ENCODE measurements around the gene CDK5RAP2.
"Not testable (repeated sequence)": the region's sequence is repeated elsewhere in the genome, so short reads cannot be mapped to it uniquely, and the experiment has no call there.

Gene CDK5RAP2

GRCh38 chr9:120587328-120587727, 7.4 kb upstream of the CDK5RAP2 start:
- DNase-seq, result no peak

- peak; percentile 60 for DNase-seq
These were observed 4.0 kb upstream of the CDK5RAP2 start for GRCh38 chr9:120583958-120584369.

GRCh38 chr9:120579139-120580050, 572 bp downstream of the CDK5RAP2 start:
- DNase-seq, result no peak

DNA sequence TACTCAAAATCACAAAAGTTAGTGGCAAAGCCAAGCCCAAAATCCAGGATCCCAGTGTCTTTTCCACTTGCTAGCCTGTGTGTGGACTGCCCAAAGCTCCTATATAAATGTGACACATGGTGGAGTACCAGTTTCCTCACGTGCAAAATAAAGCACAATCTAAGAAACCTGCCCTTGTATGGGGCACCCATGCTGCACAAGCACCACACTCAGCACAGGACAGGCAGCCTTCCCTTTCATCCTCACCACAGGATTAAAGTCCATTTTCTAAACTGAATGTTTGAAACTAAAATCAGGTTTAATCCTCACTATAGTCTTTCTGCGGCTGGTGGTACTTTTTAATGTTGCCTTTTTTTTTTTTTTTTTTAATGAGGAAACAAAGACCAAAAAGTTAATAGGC, 5.5 kb downstream of the CDK5RAP2 start:
- no peak for DNase-seq

DNA sequence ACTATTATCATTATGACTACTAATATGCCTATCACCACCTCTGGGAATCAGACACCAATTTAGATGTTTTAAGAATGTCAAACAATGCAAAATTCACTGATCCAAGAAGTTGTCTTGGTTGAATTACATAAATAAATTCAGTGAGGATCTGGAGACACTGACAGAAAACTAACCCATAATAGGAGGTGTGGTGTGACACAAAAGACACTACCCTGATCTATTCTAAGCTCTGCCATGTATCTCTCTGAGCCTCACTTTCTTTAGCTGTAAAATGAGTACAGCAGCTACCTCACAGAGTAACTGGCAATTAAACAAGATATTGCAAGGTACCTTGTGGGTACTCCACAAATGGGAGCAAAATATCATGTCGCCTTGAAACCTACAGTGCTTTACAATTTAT, 7.5 kb downstream of the CDK5RAP2 start:
- no peak for DNase-seq

- DNase-seq, result no peak
These were observed 8.3 kb downstream of the CDK5RAP2 start for GRCh38 chr9:120571443-120572257.

DNA sequence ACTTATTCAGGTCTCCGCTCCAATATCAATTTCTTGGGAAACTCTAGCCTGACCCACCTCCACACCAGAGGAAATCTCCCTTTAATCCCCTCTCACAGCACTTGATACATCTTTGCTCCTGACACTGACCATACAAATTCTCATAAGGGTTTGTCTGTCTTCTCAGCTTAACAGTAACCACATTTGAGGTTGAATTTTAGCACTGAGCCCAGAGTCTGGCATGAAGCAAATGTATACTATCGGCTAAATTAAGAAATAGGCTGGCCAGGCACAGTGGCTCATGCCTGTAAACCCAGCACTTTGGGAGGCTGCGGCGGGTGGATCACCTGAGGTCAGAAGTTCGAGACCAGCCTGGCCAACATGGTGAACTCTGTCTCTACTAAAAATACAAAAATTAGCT, 9.7 kb downstream of the CDK5RAP2 start:
- no peak for DNase-seq

DNA sequence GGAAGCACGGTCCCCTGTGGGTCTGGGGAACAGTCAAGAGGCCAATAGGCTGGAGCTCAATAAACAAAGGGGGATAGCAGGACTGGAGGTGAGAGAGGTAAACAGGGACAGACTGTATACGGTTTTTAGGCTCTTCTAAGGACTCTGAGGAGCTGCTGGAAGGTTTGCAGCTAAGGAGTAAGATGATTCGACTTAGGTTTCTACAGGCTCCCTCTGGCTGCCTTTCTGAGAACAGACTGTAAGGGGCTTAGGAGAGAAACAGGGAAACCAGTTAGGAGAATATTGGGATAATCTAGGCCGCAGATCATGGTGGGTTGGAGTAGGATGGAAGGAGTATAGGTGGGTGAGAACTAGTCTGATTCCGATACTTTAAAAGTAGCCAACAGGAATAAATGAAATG, 10.4 kb downstream of the CDK5RAP2 start:
- DNase-seq, result no peak

GRCh38 chr9:120568816-120569215, 11.2 kb downstream of the CDK5RAP2 start:
- DNase-seq, result no peak

- no peak for DNase-seq
These were observed 12.1 kb downstream of the CDK5RAP2 start for GRCh38 chr9:120567874-120568273.

DNA sequence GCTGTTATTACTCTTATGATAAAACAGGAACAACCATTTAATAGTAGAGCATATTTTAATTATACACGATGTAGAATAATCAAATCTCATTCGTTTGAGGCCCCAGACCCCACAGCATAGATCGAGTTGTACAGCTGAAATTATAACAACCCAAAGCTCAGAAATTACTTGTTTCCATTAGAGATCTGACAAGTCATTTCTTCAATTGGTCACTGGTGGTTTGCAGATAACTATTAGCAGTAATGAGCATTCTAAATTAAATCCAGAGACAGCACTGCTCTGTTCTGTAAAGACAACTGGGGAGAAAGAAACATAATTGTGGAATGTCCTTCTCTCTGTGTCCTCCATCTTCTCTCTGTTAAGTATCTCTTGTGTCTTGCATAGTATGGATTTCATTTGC, 12.9 kb downstream of the CDK5RAP2 start:
- DNase-seq, result no peak

- no peak for DNase-seq
These were observed 15.4 kb downstream of the CDK5RAP2 start for GRCh38 chr9:120564589-120564988.

- no peak for DNase-seq
These were observed 17.0 kb downstream of the CDK5RAP2 start for GRCh38 chr9:120562861-120563443.

DNA sequence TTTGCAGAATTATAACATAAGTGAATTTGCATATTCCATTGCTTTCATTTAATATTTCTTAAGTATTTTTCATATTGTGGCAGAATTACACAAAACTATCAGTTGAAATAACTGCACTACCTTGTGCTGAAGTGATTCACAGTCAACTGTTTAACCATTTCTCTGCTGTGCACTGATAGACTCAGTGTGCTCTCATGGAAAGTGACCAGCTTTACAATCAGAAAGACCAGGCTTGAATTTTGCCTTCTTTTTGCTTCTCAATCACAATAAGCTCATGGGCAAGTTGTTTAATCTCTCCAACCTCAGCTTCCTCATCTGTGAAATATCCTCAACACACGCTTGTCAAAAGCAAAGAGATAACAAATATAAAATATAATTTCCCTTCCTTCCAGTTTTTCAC, 18.3 kb downstream of the CDK5RAP2 start:
- no peak for DNase-seq

- no peak for DNase-seq
These were observed 20.4 kb downstream of the CDK5RAP2 start for GRCh38 chr9:120559546-120559945.

DNA sequence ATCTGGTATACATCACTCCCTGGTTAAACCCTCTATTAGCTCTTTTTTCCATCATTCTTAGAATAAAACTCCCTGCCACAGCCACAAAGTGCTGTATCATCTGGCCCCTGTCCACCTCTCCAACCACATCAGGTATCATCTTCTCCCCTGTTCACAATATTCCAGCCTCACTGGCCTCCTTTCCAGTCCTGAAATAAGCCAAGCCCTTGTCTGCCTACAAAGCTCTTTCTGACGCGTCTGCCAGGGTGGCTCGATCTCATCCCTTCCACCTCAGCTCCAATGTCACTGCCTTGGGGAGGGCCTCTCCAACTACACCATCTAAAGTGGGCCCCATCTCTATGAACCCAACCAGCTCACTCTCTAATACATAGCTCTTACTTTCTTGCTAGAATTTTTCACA, 21.5 kb downstream of the CDK5RAP2 start:
- DNase-seq, result no peak

GRCh38 chr9:120557205-120557604, 22.8 kb downstream of the CDK5RAP2 start:
- DNase-seq, result no peak

DNA sequence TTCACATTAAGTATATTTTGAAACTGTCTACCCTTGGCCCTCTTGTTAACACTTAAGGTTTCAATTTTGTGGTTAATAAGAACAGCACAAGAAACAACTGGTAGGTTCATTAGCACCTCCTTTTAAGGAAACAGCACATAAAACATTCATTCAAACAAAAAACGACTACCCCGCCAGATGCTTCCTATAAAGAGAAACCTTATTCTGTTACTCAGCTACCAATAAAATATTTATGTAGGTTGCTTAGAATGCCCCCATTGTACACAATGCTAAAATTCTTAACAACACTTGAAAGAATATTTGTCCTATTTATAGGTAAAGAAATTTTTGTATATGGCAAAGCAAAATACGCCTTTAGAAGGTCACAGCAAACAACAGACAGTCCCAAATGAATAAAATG, 23.2 kb downstream of the CDK5RAP2 start:
- DNase-seq, result no peak

- no peak for DNase-seq
These were observed 24.1 kb downstream of the CDK5RAP2 start for GRCh38 chr9:120555839-120556238.

DNA sequence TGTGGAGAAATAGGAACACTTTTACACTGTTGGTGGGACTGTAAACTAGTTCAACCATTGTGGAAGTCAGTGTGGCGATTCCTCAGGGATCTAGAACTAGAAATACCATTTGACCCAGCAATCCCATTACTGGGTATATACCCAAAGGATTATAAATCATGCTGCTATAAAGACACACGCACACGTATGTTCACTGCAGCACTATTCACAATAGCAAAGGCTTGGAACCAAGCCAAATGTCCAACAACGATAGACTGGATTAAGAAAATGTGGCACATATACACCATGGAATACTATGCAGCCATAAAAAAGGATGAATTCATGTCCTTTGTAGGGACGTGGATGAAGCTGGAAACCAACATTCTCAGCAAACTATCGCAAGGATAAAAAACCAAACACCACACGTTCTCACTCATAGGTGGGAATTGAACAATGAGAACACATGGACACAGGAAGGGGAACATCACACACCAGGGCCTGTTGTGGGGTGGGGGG, 27.7 kb downstream of the CDK5RAP2 start:
- not testable (repeated sequence) for DNase-seq

DNA sequence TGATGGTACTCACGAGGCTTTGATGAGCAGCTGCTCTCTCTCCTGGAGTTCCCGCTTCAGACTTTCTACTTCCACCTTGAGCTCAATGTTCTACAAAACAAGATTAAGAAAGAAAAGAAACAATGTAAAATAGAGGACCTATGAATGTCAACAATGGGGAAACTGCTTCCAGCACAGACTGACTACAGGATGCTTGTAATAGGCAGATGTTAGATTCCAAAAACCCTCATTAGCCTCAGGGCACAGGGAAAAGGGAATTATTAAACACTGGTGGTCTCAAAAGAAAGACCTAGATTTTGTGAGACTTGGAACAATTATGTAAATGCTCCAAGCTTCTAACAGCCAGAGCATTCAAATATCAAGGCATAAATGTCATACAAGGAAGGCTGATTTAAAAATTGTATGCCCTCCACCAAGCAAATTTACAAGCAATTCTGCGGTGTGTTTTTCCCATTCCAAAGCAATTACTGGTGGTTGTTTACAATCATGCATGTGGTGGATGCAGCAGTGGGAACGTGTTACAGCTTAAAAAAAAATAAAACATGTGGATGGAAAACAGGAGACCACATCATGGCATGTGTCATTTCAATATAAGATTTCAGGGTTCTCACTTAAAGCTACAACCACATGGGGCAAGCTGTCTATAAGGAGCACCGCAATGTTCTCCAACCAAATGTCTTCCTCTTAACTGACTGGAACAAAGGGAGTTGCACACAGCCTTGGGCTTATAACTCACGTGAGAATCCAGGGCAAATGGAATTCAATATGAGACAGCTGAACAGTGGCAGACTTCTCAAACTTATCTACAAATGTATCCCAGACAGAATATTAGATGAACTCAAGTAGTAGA, 34.0 kb downstream of the CDK5RAP2 start:
- DNase-seq, result no peak

DNA sequence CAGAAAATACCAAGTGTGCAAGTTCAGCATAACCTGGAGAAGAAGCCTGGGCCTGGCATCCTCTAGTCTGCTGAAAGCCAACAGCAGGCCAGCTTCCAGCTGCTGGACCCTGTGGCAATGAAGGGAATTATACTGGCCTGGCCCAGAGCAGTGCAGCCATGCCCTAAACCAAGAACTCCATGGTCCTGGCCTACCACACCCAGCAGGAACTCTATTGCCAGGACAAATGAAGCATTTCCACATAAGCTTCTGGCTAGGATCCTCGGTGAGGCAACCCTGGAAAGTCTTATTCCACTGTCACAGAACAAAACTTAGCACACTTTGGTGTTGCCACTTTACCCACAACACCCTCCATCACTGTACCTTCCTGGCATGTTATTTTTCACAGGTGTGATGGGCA, 35.5 kb downstream of the CDK5RAP2 start:
- DNase-seq, result no peak

Data from CD4-positive, alpha-beta T cell treated with Interleukin-21 for 1 hour (primary cell).